Measurements from ENCODE around the gene NR3C1.

DNA sequence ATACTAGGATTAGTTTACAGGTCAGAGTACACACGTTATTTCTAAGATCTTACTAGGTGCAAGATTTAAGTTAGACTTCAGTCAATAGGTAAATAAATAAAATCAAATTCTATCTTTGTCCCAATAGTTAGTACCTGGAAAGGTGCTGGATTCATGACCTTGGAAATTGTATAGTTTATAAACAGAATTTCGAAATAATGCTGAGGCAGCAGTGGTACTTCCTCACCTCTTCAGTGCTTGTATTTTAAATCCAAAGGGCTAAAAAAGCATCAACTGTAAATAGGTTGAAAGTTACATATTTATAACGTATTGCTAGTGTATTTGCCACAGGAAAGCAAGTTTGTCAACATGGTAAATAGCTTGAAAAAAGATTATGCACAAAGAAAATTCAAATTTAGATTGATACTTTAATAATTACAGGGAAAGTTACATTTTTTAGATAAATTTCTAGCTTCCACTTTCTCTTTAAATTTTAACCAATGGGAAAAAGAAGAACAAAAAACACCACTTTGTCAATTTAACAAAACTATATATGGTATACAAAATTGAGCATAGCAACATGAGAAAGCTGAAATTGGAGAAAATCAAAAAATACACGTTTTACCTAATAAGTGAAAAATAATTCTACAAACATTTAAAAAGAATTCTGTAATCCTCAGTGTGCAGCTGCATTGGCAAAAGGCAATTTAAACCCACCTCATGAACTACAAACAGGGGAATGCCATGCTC lies 46.5 kb downstream of the NR3C1 start:
- TF ChIP-seq CTCF (IDR thresholded peaks at IDR 0.05; ENCODE audit: poor library complexity) (no peak), EZH2 (IDR thresholded peaks at IDR 0.05; ENCODE audit: borderline replicate concordance) (no peak)
